IMR-90 (cell line): ENCODE data around the gene C7.

Experiments used
- BHLHE40 ChIP-seq: fragments of 150-350 bp; IDR thresholded peaks from 2 replicates; pipeline ENCODE4 v1.6.1; 2016; ENCODE audit warnings: mild to moderate bottlenecking, low read depth, low read length
- CEBPB ChIP-seq: IDR thresholded peaks from 2 replicates; pipeline ENCODE4 v1.6.1; 2012; ENCODE audit warnings: low read depth, low read length, improper control_type of control experiment
- CHD1 ChIP-seq: IDR thresholded peaks from 2 replicates; pipeline ENCODE4 v1.6.1; 2012; ENCODE audit warnings: low read depth, low read length, improper control_type of control experiment
- MAFK ChIP-seq: IDR thresholded peaks from 2 replicates; pipeline ENCODE4 v1.6.1; 2012; ENCODE audit warnings: low read depth, low read length, improper control_type of control experiment
- MAZ ChIP-seq: IDR thresholded peaks from 2 replicates; pipeline ENCODE4 v1.6.1; 2012; ENCODE audit warnings: low read depth, mild to moderate bottlenecking, low read length, improper control_type of control experiment, moderate library complexity, borderline replicate concordance
- MXI1 ChIP-seq: IDR thresholded peaks from 2 replicates; pipeline ENCODE4 v1.6.1; 2012; ENCODE audit warnings: low read depth, mild to moderate bottlenecking, low read length, moderate library complexity, borderline replicate concordance
- POLR2A ChIP-seq: IDR thresholded peaks from 2 replicates; pipeline ENCODE4 v1.6.1; 2012; ENCODE audit warnings: mild to moderate bottlenecking, low read depth, low read length
- RAD21 ChIP-seq: IDR thresholded peaks from 2 replicates; pipeline ENCODE4 v1.6.1; 2012; ENCODE audit warnings: low read length, improper control_type of control experiment
- RCOR1 ChIP-seq: IDR thresholded peaks from 2 replicates; pipeline ENCODE4 v1.6.1; 2012; ENCODE audit warnings: mild to moderate bottlenecking, low read length, improper control_type of control experiment; ENCODE audit not compliant: insufficient replicate concordance
- RFX5 ChIP-seq: IDR thresholded peaks from 2 replicates; pipeline ENCODE4 v1.8.0; 2012; ENCODE audit warnings: low read depth, mild to moderate bottlenecking, low read length, moderate library complexity
- SMC3 ChIP-seq: fragments of 150-350 bp; IDR thresholded peaks from 2 replicates; pipeline ENCODE4 v1.6.1; 2016; ENCODE audit warnings: low read depth, mild to moderate bottlenecking, antibody characterized with exemption, low read length, moderate library complexity
- USF2 ChIP-seq: fragments of 150-350 bp; IDR thresholded peaks from 2 replicates; pipeline ENCODE4 v1.6.1; 2017; ENCODE audit warnings: mild to moderate bottlenecking, antibody characterized with exemption, low read length, low read depth
- TF ChIP-seq, protein P1 (sequence below): conservative IDR thresholded peaks from 2 replicates; pipeline ENCODE4 v1.5.1; 2012; ENCODE audit warnings: mild to moderate bottlenecking, low read depth, low read length, improper control_type of control experiment
- TF ChIP-seq, protein P2 (sequence below): fragments of 150-350 bp; IDR thresholded peaks from 2 replicates; pipeline ENCODE4 v1.6.1; 2016; ENCODE audit warnings: low read depth, mild to moderate bottlenecking, low read length, moderate library complexity, borderline replicate concordance

DNA sequence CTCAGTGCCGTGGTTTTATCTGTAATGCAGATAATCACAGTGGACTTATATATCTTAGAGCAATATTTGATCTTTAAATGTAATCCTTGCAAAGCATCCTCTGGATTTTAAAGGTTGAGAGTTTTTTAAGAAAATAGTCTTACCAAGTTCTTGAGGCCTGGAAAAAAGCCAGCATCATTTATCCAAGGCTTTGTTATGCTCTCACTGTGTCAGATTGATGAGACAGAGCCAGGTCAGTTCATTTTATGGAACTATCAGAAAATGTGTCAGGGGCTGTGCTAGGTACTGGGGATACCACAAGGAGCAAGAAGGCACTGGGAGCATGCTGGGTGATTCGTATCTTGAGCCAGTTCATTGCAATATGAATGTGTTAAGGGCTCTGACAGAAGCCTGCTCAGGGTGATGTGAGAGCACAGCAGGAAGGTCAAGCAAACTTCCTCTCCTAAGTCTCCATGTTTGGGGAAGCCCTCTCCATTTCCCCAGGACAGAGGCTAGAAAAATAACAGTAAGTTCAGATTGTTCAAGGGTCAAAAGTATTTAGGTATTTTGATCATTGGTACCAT is 19.7 kb downstream of the C7 start:
- TF ChIP-seq, protein P1, sequence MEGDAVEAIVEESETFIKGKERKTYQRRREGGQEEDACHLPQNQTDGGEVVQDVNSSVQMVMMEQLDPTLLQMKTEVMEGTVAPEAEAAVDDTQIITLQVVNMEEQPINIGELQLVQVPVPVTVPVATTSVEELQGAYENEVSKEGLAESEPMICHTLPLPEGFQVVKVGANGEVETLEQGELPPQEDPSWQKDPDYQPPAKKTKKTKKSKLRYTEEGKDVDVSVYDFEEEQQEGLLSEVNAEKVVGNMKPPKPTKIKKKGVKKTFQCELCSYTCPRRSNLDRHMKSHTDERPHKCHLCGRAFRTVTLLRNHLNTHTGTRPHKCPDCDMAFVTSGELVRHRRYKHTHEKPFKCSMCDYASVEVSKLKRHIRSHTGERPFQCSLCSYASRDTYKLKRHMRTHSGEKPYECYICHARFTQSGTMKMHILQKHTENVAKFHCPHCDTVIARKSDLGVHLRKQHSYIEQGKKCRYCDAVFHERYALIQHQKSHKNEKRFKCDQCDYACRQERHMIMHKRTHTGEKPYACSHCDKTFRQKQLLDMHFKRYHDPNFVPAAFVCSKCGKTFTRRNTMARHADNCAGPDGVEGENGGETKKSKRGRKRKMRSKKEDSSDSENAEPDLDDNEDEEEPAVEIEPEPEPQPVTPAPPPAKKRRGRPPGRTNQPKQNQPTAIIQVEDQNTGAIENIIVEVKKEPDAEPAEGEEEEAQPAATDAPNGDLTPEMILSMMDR = no peak
- TF ChIP-seq CHD1 (no peak), POLR2A (no peak), USF2 (no peak), CEBPB (no peak), MXI1 (no peak), RFX5 (no peak), BHLHE40 (no peak), SMC3 (no peak), RAD21 (no peak), MAZ (no peak), MAFK (no peak), RCOR1 (no peak)
- TF ChIP-seq, protein P2, sequence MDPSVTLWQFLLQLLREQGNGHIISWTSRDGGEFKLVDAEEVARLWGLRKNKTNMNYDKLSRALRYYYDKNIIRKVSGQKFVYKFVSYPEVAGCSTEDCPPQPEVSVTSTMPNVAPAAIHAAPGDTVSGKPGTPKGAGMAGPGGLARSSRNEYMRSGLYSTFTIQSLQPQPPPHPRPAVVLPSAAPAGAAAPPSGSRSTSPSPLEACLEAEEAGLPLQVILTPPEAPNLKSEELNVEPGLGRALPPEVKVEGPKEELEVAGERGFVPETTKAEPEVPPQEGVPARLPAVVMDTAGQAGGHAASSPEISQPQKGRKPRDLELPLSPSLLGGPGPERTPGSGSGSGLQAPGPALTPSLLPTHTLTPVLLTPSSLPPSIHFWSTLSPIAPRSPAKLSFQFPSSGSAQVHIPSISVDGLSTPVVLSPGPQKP = no peak
